ENCODE data around the gene CACNA1E. TPM values are rescaled to one million over a fixed set of nuclear protein-coding genes. Genes with fewer than 3 reads are reported as not detected.

The CACNA1E gene
- total and polyA plus RNA-seq, 2 experiments from 2014 or later, result 1.1 to 1.7 TPM

- H3K27ac ChIP-seq, result no peak overlapping the region
- no peak overlapping the region for H3K4me2 ChIP-seq
- no peak overlapping the region for H2AFZ ChIP-seq
- no peaks in the 10 kb centered on the region for H3K9me3 ChIP-seq (ENCODE audit: low read depth)
- H3K27me3 ChIP-seq, result no peaks in the 10 kb centered on the region
- DNase-seq (ENCODE audit: low spot score), result no peak
- H3K4me3 ChIP-seq, result no peak overlapping the region
- H3K36me3 ChIP-seq (replicated peaks; ENCODE audit: insufficient read depth, low read depth), result no peaks in the 10 kb centered on the region
- H4K20me1 ChIP-seq (ENCODE audit: insufficient read depth, poor library complexity, severe bottlenecking), result no peaks in the 10 kb centered on the region
- no peaks in the 10 kb centered on the region for H3K79me2 ChIP-seq
- no peaks in the 10 kb centered on the region for H3K9me2 ChIP-seq (replicated peaks; ENCODE audit: insufficient read depth)
- TF ChIP-seq, protein P1, sequence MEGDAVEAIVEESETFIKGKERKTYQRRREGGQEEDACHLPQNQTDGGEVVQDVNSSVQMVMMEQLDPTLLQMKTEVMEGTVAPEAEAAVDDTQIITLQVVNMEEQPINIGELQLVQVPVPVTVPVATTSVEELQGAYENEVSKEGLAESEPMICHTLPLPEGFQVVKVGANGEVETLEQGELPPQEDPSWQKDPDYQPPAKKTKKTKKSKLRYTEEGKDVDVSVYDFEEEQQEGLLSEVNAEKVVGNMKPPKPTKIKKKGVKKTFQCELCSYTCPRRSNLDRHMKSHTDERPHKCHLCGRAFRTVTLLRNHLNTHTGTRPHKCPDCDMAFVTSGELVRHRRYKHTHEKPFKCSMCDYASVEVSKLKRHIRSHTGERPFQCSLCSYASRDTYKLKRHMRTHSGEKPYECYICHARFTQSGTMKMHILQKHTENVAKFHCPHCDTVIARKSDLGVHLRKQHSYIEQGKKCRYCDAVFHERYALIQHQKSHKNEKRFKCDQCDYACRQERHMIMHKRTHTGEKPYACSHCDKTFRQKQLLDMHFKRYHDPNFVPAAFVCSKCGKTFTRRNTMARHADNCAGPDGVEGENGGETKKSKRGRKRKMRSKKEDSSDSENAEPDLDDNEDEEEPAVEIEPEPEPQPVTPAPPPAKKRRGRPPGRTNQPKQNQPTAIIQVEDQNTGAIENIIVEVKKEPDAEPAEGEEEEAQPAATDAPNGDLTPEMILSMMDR (IDR thresholded peaks at IDR 0.05; ENCODE audit: poor library complexity), result no peak
- TF ChIP-seq EZH2phosphoT487 (IDR thresholded peaks at IDR 0.05; ENCODE audit: low read depth, severe bottlenecking, unreplicated experiment), result no peak
- TF ChIP-seq EZH2 (IDR thresholded peaks at IDR 0.05; ENCODE audit: borderline replicate concordance), result no peak
- WGBS (ENCODE audit: low lambda C conversion rate, missing lambda C conversion rate), result 93% methylated on average over 1 of the region's 1 CpG
- peaks cover 14% of the 10 kb centered on the region for H3K4me1 ChIP-seq (ENCODE audit: insufficient read depth)
Measured at GRCh38 chr1:181809991-181810545, 326.8 kb downstream of the CACNA1E start.

GRCh38 chr1:181812208-181812607, 328.9 kb downstream of the CACNA1E start:
- 84% methylated on average over 7 of the region's 7 CpGs for WGBS (ENCODE audit: low lambda C conversion rate, missing lambda C conversion rate)
- TF ChIP-seq, protein P1 (IDR thresholded peaks at IDR 0.05; ENCODE audit: poor library complexity), result no peak
- no peak for TF ChIP-seq EZH2phosphoT487 (IDR thresholded peaks at IDR 0.05; ENCODE audit: low read depth, severe bottlenecking, unreplicated experiment)
- no peak for TF ChIP-seq EZH2 (IDR thresholded peaks at IDR 0.05; ENCODE audit: borderline replicate concordance)
- H3K36me3 ChIP-seq (replicated peaks; ENCODE audit: insufficient read depth, low read depth), result no peaks in the 10 kb centered on the region
- H3K27ac ChIP-seq, result no peak overlapping the region
- no peaks in the 10 kb centered on the region for H3K79me2 ChIP-seq
- H3K4me2 ChIP-seq, result no peak overlapping the region
- H2AFZ ChIP-seq, result no peak overlapping the region
- H4K20me1 ChIP-seq (ENCODE audit: insufficient read depth, poor library complexity, severe bottlenecking), result no peaks in the 10 kb centered on the region
- H3K27me3 ChIP-seq, result no peaks in the 10 kb centered on the region
- H3K9me2 ChIP-seq (replicated peaks; ENCODE audit: insufficient read depth), result no peaks in the 10 kb centered on the region
- H3K9me3 ChIP-seq (ENCODE audit: low read depth), result no peaks in the 10 kb centered on the region
- H3K4me3 ChIP-seq, result no peak overlapping the region
- H3K4me1 ChIP-seq (ENCODE audit: insufficient read depth), result peaks cover 15% of the 10 kb centered on the region
- DNase-seq (ENCODE audit: low spot score), result no peak

GRCh38 chr1:181813266-181813665, 329.9 kb downstream of the CACNA1E start:
- no peak overlapping the region for H3K4me3 ChIP-seq
- no peak for DNase-seq (ENCODE audit: low spot score)
- no peaks in the 10 kb centered on the region for H3K9me2 ChIP-seq (replicated peaks; ENCODE audit: insufficient read depth)
- H3K4me1 ChIP-seq (ENCODE audit: insufficient read depth), result peaks cover 9% of the 10 kb centered on the region
- no peak overlapping the region for H2AFZ ChIP-seq
- WGBS (ENCODE audit: low lambda C conversion rate, missing lambda C conversion rate), result 76% methylated on average over 4 of the region's 4 CpGs
- H3K36me3 ChIP-seq (replicated peaks; ENCODE audit: insufficient read depth, low read depth), result no peaks in the 10 kb centered on the region
- no peak for TF ChIP-seq EZH2phosphoT487 (IDR thresholded peaks at IDR 0.05; ENCODE audit: low read depth, severe bottlenecking, unreplicated experiment)
- no peaks in the 10 kb centered on the region for H3K9me3 ChIP-seq (ENCODE audit: low read depth)
- H3K79me2 ChIP-seq, result no peaks in the 10 kb centered on the region
- no peak overlapping the region for H3K27ac ChIP-seq
- H3K27me3 ChIP-seq, result no peaks in the 10 kb centered on the region
- H4K20me1 ChIP-seq (ENCODE audit: insufficient read depth, poor library complexity, severe bottlenecking), result no peaks in the 10 kb centered on the region
- no peak overlapping the region for H3K4me2 ChIP-seq

GRCh38 chr1:181816608-181817007, 333.3 kb downstream of the CACNA1E start:
- Histone ChIP-seq H4K20me1 (ENCODE audit: insufficient read depth, poor library complexity, severe bottlenecking) (no peaks in the 10 kb centered on the region), H3K4me3 (no peak overlapping the region), H3K79me2 (no peaks in the 10 kb centered on the region), H3K9me2 (replicated peaks; ENCODE audit: insufficient read depth) (no peaks in the 10 kb centered on the region), H3K4me2 (no peak overlapping the region), H3K27me3 (no peaks in the 10 kb centered on the region), H3K36me3 (replicated peaks; ENCODE audit: insufficient read depth, low read depth) (no peaks in the 10 kb centered on the region), H3K27ac (peak overlapping the region; percentile 50), H3K4me1 (ENCODE audit: insufficient read depth) (peaks cover 8% of the 10 kb centered on the region), H2AFZ (no peak overlapping the region), H3K9me3 (ENCODE audit: low read depth) (no peaks in the 10 kb centered on the region)
- TF ChIP-seq, protein P1 (IDR thresholded peaks at IDR 0.05; ENCODE audit: poor library complexity), result no peak
- no peak for TF ChIP-seq EZH2phosphoT487 (IDR thresholded peaks at IDR 0.05; ENCODE audit: low read depth, severe bottlenecking, unreplicated experiment)
- TF ChIP-seq EZH2 (IDR thresholded peaks at IDR 0.05; ENCODE audit: borderline replicate concordance), result no peak
- WGBS (ENCODE audit: low lambda C conversion rate, missing lambda C conversion rate), result 64% methylated on average over 4 of the region's 4 CpGs
- no peak for DNase-seq (ENCODE audit: low spot score)

Data from hepatocyte (in vitro differentiated cells).